NCI-H226 (cell line): ENCODE data around the gene UBE2K.
"Not testable (repeated sequence)": the region's sequence is repeated elsewhere in the genome, so short reads cannot be mapped to it uniquely, and the experiment has no call there.

Experiments used
- DNase-seq: peaks from one replicate; pipeline ENCODE4 v3.0.0-alpha.2; 2015

Gene UBE2K

DNA sequence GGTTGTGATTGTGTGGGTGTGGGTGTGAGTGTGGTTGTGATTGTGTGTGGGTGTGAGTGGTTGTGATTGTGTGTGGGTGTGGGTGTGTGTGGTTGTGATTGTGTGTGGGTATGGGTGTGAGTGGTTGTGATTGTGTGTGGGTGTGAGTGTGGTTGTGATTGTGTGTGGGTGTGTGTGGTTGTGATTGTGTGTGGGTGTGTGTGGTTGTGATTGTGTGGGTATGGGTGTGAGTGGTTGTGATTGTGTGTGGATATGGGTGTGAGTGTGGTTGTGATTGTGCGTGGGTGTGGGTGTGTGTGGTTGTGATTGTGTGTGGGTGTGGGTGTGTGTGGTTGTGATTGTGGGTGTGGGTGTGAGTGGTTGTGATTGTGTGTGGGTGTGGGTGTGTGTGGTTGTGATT lies 115.1 kb downstream of the UBE2K start:
- DNase-seq: not testable (repeated sequence)

DNA sequence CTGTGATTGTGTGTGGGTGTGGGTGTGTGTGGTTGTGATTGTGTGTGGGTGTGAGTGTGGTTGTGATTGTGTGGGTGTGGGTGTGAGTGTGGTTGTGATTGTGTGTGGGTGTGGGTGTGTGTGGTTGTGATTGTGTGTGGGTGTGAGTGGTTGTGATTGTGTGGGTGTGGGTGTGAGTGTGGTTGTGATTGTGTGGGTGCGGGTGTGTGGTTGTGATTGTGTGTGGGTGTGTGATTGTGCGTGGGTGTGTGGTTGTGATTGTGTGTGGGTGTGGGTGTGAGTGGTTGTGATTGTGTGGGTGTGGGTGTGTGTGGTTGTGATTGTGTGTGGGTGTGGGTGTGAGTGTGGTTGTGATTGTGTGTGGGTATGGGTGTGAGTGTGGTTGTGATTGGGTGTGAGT lies 115.8 kb downstream of the UBE2K start:
- DNase-seq: not testable (repeated sequence)

DNA sequence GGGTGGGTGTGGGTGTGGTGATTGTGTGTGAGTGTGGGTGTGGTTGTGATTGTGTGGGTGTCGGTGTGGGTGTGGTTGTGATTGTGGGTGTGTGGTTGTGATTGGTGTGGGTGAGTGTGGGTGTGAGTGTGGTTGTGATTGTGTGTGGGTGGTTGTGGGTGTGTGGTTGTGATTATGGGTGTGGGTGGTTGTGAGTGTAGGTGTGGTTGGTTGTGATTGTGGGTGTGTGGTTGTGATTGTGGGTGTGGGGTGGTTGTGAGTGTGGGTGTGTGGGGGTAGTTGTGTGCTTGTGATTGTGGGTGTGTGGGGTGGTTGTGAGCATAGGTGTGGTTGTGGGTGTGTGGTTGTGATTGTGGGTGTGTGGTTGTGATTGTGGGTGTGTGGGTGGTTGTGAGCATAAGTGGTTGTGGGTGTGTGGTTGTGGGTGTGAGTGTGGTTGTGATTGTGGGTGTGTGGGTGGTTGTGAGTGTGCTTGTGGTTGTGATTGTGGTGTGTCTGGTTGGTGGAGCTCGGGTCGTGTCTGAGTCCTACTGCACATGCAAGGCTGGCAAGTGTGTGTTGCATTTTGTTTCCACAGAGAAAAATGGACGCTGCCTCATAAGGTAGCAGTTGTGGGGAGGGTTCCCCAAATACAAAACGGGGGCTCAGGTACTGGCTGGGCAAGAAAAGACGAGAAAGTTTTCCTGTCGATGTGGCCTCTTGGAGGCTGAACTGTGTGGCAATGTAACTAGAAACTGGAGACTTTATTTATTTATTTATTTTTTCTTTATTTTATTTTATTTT lies 116.7 kb downstream of the UBE2K start:
- no peak for DNase-seq

DNA sequence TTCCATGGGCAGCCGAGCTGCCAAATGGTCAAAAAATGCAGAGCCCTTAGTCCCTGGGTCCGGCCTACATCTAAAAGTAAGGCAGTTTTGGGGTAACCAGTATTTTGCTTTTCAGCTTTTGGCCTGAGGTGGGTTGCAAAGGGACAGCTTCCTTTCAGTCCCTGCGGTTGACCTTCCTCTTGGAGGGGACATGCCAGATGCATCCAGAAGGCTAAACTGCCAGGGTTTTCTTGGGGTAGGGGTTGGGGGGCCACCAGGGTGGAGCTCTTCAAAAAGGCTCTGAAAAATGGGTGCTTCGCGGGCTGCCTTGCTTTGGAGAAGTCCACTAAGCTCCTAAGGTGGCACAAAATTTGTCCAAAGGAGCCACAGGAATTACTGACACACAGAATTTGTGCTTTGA lies 120.7 kb downstream of the UBE2K start:
- no peak for DNase-seq

DNA sequence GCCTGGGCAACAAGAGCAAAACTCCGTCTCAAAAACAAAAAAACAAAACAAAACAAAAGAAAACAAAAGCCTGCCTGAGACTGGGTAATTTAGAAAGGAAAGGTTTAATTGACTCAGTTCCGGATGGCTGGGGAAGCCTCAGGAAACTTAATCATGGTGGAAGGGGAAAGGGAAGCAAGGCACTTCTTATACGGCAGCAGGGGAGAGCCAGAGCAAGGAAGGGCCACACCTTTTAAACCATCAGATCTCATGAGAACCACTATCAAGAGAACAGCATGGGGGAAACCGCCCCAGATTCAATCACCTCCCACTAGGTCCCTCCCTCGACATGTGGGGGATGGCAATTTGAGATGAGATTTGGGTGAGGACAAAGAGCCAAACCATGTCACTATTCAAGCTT lies 122.2 kb downstream of the UBE2K start:
- DNase-seq: no peak

DNA sequence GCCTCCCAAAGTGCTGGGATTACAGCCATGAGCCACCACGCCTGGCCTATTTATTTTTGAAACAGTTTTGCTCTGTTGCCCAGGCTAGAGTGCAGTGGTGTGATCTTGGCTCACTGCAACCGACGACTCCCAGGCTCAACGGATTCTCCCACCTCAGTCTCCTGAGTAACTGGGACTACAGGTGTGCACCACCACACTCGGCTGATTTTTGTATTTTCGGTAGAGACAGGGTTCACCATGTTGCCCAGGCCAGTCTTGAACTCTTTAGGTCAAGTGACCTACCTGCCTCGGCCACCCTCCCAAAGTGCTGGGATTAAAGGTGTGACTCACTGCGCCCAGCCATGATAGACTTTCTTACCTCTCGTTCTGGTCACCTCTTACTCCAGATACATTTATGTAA lies 124.0 kb downstream of the UBE2K start:
- DNase-seq: no peak

DNA sequence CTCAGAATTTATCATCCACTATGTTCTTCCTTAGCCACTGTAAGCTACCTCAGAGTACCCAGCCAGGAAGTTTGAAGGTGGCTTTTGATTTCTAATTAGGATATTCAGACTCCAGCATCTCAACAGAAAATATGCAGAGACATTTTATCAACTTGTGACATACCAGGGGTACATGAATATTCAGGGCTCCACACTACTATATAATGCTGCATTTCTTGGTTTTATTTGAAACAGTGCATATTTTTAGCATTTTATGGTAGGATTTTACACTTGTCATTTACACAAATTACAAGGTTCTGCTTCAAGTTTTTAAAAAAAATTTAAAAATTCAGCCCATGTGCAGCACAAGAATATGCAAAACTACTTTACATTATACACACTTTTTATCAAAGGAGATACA lies 124.7 kb downstream of the UBE2K start:
- DNase-seq: no peak

DNA sequence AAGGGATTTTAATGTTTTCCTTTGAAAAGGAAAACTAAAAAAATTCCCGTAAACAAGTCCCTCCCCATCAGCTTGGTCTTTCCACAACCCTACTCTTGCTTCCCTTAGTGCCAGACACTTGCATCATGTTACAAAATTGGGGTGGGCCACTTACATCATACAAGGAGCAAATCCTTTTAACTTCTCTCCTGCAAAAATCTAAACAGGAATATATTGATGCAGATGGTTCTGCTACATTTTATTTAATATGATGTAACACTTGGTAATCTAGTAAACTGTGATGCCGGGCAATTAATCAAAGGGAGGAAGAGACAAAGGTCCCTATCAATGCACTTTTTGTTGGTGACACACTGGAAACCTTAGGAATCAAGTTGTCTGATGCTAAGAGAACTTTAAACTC lies 125.3 kb downstream of the UBE2K start:
- no peak for DNase-seq

DNA sequence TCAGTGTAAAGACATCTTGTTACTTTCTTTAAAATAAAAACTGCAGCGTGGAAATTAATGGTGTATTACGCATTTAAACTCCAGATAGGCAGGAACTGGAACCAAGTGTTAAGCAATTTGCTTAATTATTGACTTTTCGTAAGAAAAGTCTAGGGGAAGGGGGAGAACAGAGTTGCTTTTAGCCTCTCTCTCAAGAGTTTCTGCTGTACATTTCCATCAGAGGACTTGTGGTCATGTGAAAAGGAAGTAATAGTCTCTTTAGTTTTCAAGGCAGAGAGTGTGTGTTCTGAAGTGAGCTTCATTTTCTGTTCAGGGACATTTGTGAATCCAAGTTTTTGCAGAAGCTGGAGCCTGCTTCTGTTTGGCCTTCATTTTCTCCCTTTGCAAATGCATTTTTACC lies 127.2 kb downstream of the UBE2K start:
- no peak for DNase-seq

DNA sequence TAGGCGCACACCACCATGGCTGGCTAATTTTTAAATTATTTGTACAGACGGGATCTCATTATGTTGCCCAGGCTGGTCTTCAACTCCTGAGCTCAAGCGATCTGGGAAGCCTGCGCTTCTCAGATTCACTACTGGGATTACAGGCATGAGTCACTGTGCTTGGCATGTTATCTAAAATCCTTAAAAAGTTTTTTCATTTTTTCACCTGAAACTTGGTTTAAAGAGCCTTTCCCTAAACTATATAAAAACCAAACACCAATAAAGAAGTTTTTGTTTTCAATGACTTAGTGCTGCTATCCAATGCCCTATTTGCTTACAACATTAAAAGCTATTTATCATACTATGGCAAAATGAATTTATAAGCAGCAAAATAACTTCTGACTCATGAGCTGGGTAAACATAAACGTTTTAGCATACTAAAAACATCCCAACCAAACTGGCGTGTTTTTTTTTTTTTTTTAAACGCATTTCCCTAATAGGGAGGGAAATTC lies 127.8 kb downstream of the UBE2K start:
- peak; percentile 49 for DNase-seq
